GF-D8 (cell line): ENCODE data around the gene UNC79.

Experiments
- DNase-seq: peaks from one replicate; lab custom pipeline; 2025; lab: John Stamatoyannopoulos, UW

UNC79 gene

GRCh38 chr14:93727917-93728650 lies 297.3 kb downstream of the UNC79 start:
- DNase-seq = no peak

- no peak for DNase-seq
Observed at GRCh38 chr14:93728651-93729016, 297.9 kb downstream of the UNC79 start.

- DNase-seq = no peak
Observed at GRCh38 chr14:93729993-93730392, 299.3 kb downstream of the UNC79 start.

- DNase-seq = no peak
Observed at GRCh38 chr14:93731753-93732152, 301.0 kb downstream of the UNC79 start.

GRCh38 chr14:93732524-93732923 lies 301.8 kb downstream of the UNC79 start:
- no peak for DNase-seq

GRCh38 chr14:93733231-93733630 lies 302.5 kb downstream of the UNC79 start:
- DNase-seq = no peak

GRCh38 chr14:93733631-93734030 lies 302.9 kb downstream of the UNC79 start:
- no peak for DNase-seq

- DNase-seq = no peak
Observed at GRCh38 chr14:93734086-93734822, 303.5 kb downstream of the UNC79 start.

- DNase-seq = no peak
Observed at GRCh38 chr14:93735206-93735605, 304.5 kb downstream of the UNC79 start.

GRCh38 chr14:93736378-93737014 lies 305.8 kb downstream of the UNC79 start:
- no peak for DNase-seq

- DNase-seq = no peak
Observed at GRCh38 chr14:93737634-93738033, 306.9 kb downstream of the UNC79 start.

GRCh38 chr14:93741556-93742230 lies 311.0 kb downstream of the UNC79 start:
- DNase-seq = no peak

GRCh38 chr14:93742761-93743160 lies 312.0 kb downstream of the UNC79 start:
- no peak for DNase-seq

- no peak for DNase-seq
Observed at GRCh38 chr14:93743270-93744060, 312.7 kb downstream of the UNC79 start.

- DNase-seq = no peak
Observed at GRCh38 chr14:93744176-93744575, 313.4 kb downstream of the UNC79 start.

GRCh38 chr14:93744876-93745275 lies 314.1 kb downstream of the UNC79 start:
- DNase-seq = no peak

GRCh38 chr14:93745603-93746273 lies 315.0 kb downstream of the UNC79 start:
- DNase-seq = no peak

GRCh38 chr14:93747102-93747501 lies 316.4 kb downstream of the UNC79 start:
- no peak for DNase-seq

- DNase-seq = no peak
Observed at GRCh38 chr14:93747560-93747959, 316.8 kb downstream of the UNC79 start.

GRCh38 chr14:93748208-93749075 lies 317.7 kb downstream of the UNC79 start:
- DNase-seq = no peak
